ENCODE measurements around the gene DYDC2.

The DYDC2 gene

GRCh38 chr10:80371467-80371866, 14.9 kb downstream of the DYDC2 start:
- FAIRE-seq (no peak), DNase-seq (ENCODE audit: low spot score) (no peak)

- DNase-seq (ENCODE audit: low spot score) (no peak), FAIRE-seq (no peak)
These were observed 16.1 kb downstream of the DYDC2 start for GRCh38 chr10:80372675-80373074.

GRCh38 chr10:80373502-80373901, 16.9 kb downstream of the DYDC2 start:
- FAIRE-seq = no peak
- no peak for DNase-seq (ENCODE audit: low spot score)

GRCh38 chr10:80379701-80380100, 23.1 kb downstream of the DYDC2 start:
- no peak for FAIRE-seq

GRCh38 chr10:80380185-80380584, 23.6 kb downstream of the DYDC2 start:
- DNase-seq (ENCODE audit: low spot score) (no peak), FAIRE-seq (no peak)

More at GRCh38 chr10:80379701-80380100, 23.1 kb downstream of the DYDC2 start:
- DNase-seq (ENCODE audit: low spot score) = no peak

- no peak for DNase-seq (ENCODE audit: low spot score)
- no peak for FAIRE-seq
These were observed 26.4 kb downstream of the DYDC2 start for GRCh38 chr10:80382989-80383388.

GRCh38 chr10:80390740-80391139, 34.2 kb downstream of the DYDC2 start:
- FAIRE-seq (no peak), DNase-seq (ENCODE audit: low spot score) (no peak)

- FAIRE-seq (no peak), DNase-seq (ENCODE audit: low spot score) (no peak)
These were observed 35.7 kb downstream of the DYDC2 start for GRCh38 chr10:80392250-80392649.

- no peak for FAIRE-seq
These were observed 37.9 kb downstream of the DYDC2 start for GRCh38 chr10:80394358-80394916.

GRCh38 chr10:80397014-80397413, 40.4 kb downstream of the DYDC2 start:
- FAIRE-seq (no peak), DNase-seq (ENCODE audit: low spot score) (no peak)

More at GRCh38 chr10:80394358-80394916, 37.9 kb downstream of the DYDC2 start:
- no peak for DNase-seq (ENCODE audit: low spot score)

GRCh38 chr10:80400136-80400804, 43.7 kb downstream of the DYDC2 start:
- no peak for FAIRE-seq
- DNase-seq (ENCODE audit: low spot score) = no peak

- DNase-seq (ENCODE audit: low spot score) = no peak
- FAIRE-seq = no peak
These were observed 48.5 kb downstream of the DYDC2 start for GRCh38 chr10:80405035-80405434.

GRCh38 chr10:80405626-80406025, 49.0 kb downstream of the DYDC2 start:
- no peak for DNase-seq (ENCODE audit: low spot score)
- FAIRE-seq = no peak

GRCh38 chr10:80406204-80406603, 49.6 kb downstream of the DYDC2 start:
- FAIRE-seq (no peak), DNase-seq (ENCODE audit: low spot score) (no peak)

- DNase-seq (ENCODE audit: low spot score) (no peak), FAIRE-seq (no peak)
These were observed 51.2 kb downstream of the DYDC2 start for GRCh38 chr10:80407812-80408241.

GRCh38 chr10:80408242-80409101, 51.9 kb downstream of the DYDC2 start, which contains the start of gene PRXL2A:
Gene PRXL2A (plus strand): TSS chr10:80408551. CDS start chr10:80420468, 11,917 bp downstream.
- DNase-seq (ENCODE audit: low spot score) (no peak), FAIRE-seq (no peak)

- no peak for DNase-seq (ENCODE audit: low spot score)
These were observed 52.5 kb downstream of the DYDC2 start for GRCh38 chr10:80409121-80409520.

GRCh38 chr10:80410122-80410521, 53.5 kb downstream of the DYDC2 start:
- no peak for DNase-seq (ENCODE audit: low spot score)
- no peak for FAIRE-seq

More at GRCh38 chr10:80409121-80409520, 52.5 kb downstream of the DYDC2 start:
- no peak for FAIRE-seq

GRCh38 chr10:80410578-80411145, 54.1 kb downstream of the DYDC2 start:
- FAIRE-seq (no peak), DNase-seq (ENCODE audit: low spot score) (no peak)

GRCh38 chr10:80411267-80411668, 54.7 kb downstream of the DYDC2 start:
- no peak for DNase-seq (ENCODE audit: low spot score)
- no peak for FAIRE-seq

GRCh38 chr10:80411681-80412220, 55.2 kb downstream of the DYDC2 start:
- DNase-seq (ENCODE audit: low spot score) (no peak), FAIRE-seq (no peak)

All from RCC 7860 (cell line).